ENCODE measurements around the gene TECR. TPM values are rescaled to one million over a fixed set of nuclear protein-coding genes. Genes with fewer than 3 reads are reported as not detected.

The TECR gene
- total and polyA plus RNA-seq, 9 of the 15 experiments (the other 6 are each of a cell fraction or from before 2014, with no cell fraction given) = 29.3 to 211 (median 81.4) TPM

DNA sequence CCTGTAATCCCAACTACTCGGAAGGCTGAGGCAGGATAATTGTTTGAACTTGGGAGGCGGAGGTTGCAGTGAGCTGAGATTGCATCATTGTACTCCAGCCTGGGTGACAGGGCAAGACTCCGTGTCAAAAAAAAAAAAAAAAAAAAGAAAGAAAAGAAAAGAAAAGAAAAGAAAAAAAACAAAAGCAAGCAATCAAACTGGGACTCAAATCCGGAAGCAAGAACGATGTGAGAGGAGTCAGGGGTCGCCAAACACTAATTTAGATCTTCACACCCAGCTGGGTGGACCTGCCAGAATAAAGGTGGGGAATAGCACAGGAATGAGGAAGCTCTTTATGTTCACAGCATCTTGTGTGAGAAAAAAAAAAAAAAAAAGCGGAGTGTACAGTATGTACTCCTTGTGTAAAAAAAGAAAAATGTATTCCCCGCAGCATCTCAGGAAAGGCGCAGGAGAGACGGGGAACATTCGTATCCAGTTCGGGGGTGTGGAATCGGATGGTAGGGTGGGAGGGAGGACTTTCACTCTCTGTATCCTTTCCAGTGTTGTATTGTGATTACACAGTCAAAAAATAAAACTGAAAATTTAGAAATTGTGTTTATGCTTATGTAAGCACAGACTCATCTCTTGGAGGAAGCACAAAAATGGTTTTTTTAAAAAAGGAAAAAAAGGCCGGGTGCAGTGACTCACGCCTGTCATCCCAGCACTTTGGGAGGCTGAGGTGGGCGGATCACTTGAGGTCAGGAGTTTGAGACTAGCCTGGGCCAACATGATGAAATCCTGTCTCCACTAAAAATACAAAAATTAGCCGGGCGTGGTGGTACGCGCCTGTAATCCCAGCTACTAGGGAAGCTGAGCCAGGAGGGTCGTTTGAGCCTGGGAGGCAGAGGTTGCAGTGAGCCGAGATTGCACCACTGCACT lies 18.8 kb upstream of the TECR start (continued):
- TF ChIP-seq, protein P1, sequence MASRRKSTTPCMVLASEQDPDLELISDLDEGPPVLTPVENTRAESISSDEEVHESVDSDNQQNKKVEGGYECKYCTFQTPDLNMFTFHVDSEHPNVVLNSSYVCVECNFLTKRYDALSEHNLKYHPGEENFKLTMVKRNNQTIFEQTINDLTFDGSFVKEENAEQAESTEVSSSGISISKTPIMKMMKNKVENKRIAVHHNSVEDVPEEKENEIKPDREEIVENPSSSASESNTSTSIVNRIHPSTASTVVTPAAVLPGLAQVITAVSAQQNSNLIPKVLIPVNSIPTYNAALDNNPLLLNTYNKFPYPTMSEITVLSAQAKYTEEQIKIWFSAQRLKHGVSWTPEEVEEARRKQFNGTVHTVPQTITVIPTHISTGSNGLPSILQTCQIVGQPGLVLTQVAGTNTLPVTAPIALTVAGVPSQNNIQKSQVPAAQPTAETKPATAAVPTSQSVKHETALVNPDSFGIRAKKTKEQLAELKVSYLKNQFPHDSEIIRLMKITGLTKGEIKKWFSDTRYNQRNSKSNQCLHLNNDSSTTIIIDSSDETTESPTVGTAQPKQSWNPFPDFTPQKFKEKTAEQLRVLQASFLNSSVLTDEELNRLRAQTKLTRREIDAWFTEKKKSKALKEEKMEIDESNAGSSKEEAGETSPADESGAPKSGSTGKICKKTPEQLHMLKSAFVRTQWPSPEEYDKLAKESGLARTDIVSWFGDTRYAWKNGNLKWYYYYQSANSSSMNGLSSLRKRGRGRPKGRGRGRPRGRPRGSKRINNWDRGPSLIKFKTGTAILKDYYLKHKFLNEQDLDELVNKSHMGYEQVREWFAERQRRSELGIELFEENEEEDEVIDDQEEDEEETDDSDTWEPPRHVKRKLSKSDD (conservative IDR thresholded peaks at IDR 0.05; ENCODE audit: low read length) = no peak
- TF ChIP-seq PCBP1 (IDR thresholded peaks at IDR 0.05; ENCODE audit: low read depth, low read length, poor library complexity, severe bottlenecking) = no peak
- TF ChIP-seq ZNF41 (CRISPR knock-in tag; conservative IDR thresholded peaks at IDR 0.05) = no peak
- no peak for TF ChIP-seq BDP1 (IDR thresholded peaks at IDR 0.05; ENCODE audit: insufficient read depth, insufficient read length)
- TF ChIP-seq ZNF408 (CRISPR knock-in tag; IDR thresholded peaks at IDR 0.05; ENCODE audit: low read depth) = no peak
- TF ChIP-seq, protein P2, sequence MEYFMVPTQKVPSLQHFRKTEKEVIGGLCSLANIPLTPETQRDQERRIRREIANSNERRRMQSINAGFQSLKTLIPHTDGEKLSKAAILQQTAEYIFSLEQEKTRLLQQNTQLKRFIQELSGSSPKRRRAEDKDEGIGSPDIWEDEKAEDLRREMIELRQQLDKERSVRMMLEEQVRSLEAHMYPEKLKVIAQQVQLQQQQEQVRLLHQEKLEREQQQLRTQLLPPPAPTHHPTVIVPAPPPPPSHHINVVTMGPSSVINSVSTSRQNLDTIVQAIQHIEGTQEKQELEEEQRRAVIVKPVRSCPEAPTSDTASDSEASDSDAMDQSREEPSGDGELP (CRISPR knock-in tag; IDR thresholded peaks at IDR 0.05; ENCODE audit: borderline replicate concordance) = no peak
- TF ChIP-seq PURB (CRISPR knock-in tag; IDR thresholded peaks at IDR 0.05; ENCODE audit: low read depth) = no peak
- TF ChIP-seq, protein P3, sequence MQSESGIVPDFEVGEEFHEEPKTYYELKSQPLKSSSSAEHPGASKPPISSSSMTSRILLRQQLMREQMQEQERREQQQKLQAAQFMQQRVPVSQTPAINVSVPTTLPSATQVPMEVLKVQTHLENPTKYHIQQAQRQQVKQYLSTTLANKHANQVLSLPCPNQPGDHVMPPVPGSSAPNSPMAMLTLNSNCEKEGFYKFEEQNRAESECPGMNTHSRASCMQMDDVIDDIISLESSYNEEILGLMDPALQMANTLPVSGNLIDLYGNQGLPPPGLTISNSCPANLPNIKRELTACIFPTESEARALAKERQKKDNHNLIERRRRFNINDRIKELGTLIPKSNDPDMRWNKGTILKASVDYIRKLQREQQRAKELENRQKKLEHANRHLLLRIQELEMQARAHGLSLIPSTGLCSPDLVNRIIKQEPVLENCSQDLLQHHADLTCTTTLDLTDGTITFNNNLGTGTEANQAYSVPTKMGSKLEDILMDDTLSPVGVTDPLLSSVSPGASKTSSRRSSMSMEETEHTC (IDR thresholded peaks at IDR 0.05) = no peak
- TF ChIP-seq RBM15 (IDR thresholded peaks at IDR 0.05; ENCODE audit: insufficient read depth, low read length) = no peak
- no peak for TF ChIP-seq ZC3H4 (CRISPR knock-in tag; IDR thresholded peaks at IDR 0.05; ENCODE audit: borderline replicate concordance)
- no peak for TF ChIP-seq NEUROD1 (IDR thresholded peaks at IDR 0.05; ENCODE audit: borderline replicate concordance, low read depth, low read length, partially characterized antibody)
- TF ChIP-seq NFRKB (IDR thresholded peaks at IDR 0.05; ENCODE audit: low read depth) = peak; percentile 59
- TF ChIP-seq ZNF717 (CRISPR knock-in tag; IDR thresholded peaks at IDR 0.05) = no peak
- TF ChIP-seq CBFA2T3 (IDR thresholded peaks at IDR 0.05) = no peak
- no peak for TF ChIP-seq POLR2AphosphoS5 (IDR thresholded peaks at IDR 0.05; ENCODE audit: control insufficient read depth, insufficient read depth, low read depth, low read length)
- TF ChIP-seq, protein P4, sequence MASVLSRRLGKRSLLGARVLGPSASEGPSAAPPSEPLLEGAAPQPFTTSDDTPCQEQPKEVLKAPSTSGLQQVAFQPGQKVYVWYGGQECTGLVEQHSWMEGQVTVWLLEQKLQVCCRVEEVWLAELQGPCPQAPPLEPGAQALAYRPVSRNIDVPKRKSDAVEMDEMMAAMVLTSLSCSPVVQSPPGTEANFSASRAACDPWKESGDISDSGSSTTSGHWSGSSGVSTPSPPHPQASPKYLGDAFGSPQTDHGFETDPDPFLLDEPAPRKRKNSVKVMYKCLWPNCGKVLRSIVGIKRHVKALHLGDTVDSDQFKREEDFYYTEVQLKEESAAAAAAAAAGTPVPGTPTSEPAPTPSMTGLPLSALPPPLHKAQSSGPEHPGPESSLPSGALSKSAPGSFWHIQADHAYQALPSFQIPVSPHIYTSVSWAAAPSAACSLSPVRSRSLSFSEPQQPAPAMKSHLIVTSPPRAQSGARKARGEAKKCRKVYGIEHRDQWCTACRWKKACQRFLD (CRISPR knock-in tag; IDR thresholded peaks at IDR 0.05) = no peak
